Measurements from ENCODE around the gene DLGAP4.

GRCh38 chr20:36351937-36352336 is 45.8 kb downstream of the DLGAP4 start:
- no peak for TF ChIP-seq EZH2phosphoT487 (IDR thresholded peaks at IDR 0.05; ENCODE audit: borderline replicate concordance, low read depth)
- no peak for TF ChIP-seq CTCF (IDR thresholded peaks at IDR 0.05)
- TF ChIP-seq POLR2AphosphoS5 (IDR thresholded peaks at IDR 0.05; ENCODE audit: low read depth, low read length) = no peak
- TF ChIP-seq YY1 (IDR thresholded peaks at IDR 0.05; ENCODE audit: low read depth) = no peak

Measured in SK-N-SH (cell line).